HG02852 (cell line): ENCODE data around the gene BMP7.

ENCODE experiments used
- ATAC-seq: cut with Tn5 transposase; IDR thresholded peaks from one replicate; pipeline ENCODE4 v1.9.1; 2021; ENCODE audit warnings: mild to moderate bottlenecking, moderate library complexity; ENCODE audit not compliant: unreplicated experiment

The BMP7 gene

GRCh38 chr20:57266291-57267157, at the start of gene BMP7:
Gene BMP7 (minus strand): TSS chr20:57266641. CDS start chr20:57266122, 519 bp downstream.
- no peak for ATAC-seq

GRCh38 chr20:57315976-57316480, 49.6 kb upstream of the BMP7 start:
- no peak for ATAC-seq

- ATAC-seq = no peak
Measured at GRCh38 chr20:57315083-57315975, 48.9 kb upstream of the BMP7 start.

- ATAC-seq = no peak
Measured at GRCh38 chr20:57313951-57314350, 47.5 kb upstream of the BMP7 start.

GRCh38 chr20:57313230-57313629, 46.8 kb upstream of the BMP7 start:
- no peak for ATAC-seq

- no peak for ATAC-seq
Measured at GRCh38 chr20:57312138-57312537, 45.7 kb upstream of the BMP7 start.

- no peak for ATAC-seq
Measured at GRCh38 chr20:57310821-57311514, 44.5 kb upstream of the BMP7 start.

- no peak for ATAC-seq
Measured at GRCh38 chr20:57309544-57310115, 43.2 kb upstream of the BMP7 start.

- no peak for ATAC-seq
Measured at GRCh38 chr20:57308451-57309271, 42.2 kb upstream of the BMP7 start.

GRCh38 chr20:57306747-57307146, 40.3 kb upstream of the BMP7 start:
- no peak for ATAC-seq

GRCh38 chr20:57301026-57301425, 34.6 kb upstream of the BMP7 start:
- no peak for ATAC-seq

- ATAC-seq = no peak
Measured at GRCh38 chr20:57298457-57298856, 32.0 kb upstream of the BMP7 start.

- ATAC-seq = no peak
Measured at GRCh38 chr20:57294550-57294949, 28.1 kb upstream of the BMP7 start.

GRCh38 chr20:57293995-57294394, 27.6 kb upstream of the BMP7 start:
- ATAC-seq = no peak

GRCh38 chr20:57292611-57293010, 26.2 kb upstream of the BMP7 start:
- ATAC-seq = no peak

- ATAC-seq = no peak
Measured at GRCh38 chr20:57291694-57292093, 25.3 kb upstream of the BMP7 start.

- no peak for ATAC-seq
Measured at GRCh38 chr20:57291003-57291402, 24.6 kb upstream of the BMP7 start.

- ATAC-seq = no peak
Measured at GRCh38 chr20:57290178-57290484, 23.7 kb upstream of the BMP7 start.

- no peak for ATAC-seq
Measured at GRCh38 chr20:57289391-57290177, 23.1 kb upstream of the BMP7 start.
